Nephron progenitor cell (in vitro differentiated cells): ENCODE data around the gene SLC22A2.
"Not testable (repeated sequence)": the region's sequence is repeated elsewhere in the genome, so short reads cannot be mapped to it uniquely, and the experiment has no call there.

Source experiments
- DNase-seq: peaks from one replicate; pipeline ENCODE4 v3.0.0; 2021
- H3K27ac Mint-ChIP-seq: 2 replicates; pipeline ENCODE4 v1.8.0; 2021; ENCODE audit warnings: mild to moderate bottlenecking, moderate library complexity, mixed read lengths
- H3K27me3 Mint-ChIP-seq: 2 replicates; pipeline ENCODE4 v1.8.0; 2021; ENCODE audit warnings: mild to moderate bottlenecking, low read depth, mixed read lengths; ENCODE audit not compliant: poor library complexity
- H3K36me3 Mint-ChIP-seq: 2 replicates; pipeline ENCODE4 v1.8.0; 2021; ENCODE audit warnings: low read depth, mixed read lengths
- H3K4me1 Mint-ChIP-seq: 2 replicates; pipeline ENCODE4 v1.8.0; 2021; ENCODE audit warnings: mixed read lengths
- H3K4me3 Mint-ChIP-seq: 2 replicates; pipeline ENCODE4 v1.8.0; 2021; ENCODE audit warnings: mild to moderate bottlenecking, moderate library complexity, mixed read lengths
- H3K9me3 Mint-ChIP-seq: 2 replicates; pipeline ENCODE4 v1.8.0; 2021; ENCODE audit warnings: mild to moderate bottlenecking, moderate library complexity, mixed read lengths
- CTCF ChIP-seq: fragments of 200-600 bp; sonication (generic); IDR thresholded peaks from 2 replicates; pipeline ENCODE4 v1.5.0; 2021; ENCODE audit warnings: antibody characterized with exemption

The SLC22A2 gene

DNA sequence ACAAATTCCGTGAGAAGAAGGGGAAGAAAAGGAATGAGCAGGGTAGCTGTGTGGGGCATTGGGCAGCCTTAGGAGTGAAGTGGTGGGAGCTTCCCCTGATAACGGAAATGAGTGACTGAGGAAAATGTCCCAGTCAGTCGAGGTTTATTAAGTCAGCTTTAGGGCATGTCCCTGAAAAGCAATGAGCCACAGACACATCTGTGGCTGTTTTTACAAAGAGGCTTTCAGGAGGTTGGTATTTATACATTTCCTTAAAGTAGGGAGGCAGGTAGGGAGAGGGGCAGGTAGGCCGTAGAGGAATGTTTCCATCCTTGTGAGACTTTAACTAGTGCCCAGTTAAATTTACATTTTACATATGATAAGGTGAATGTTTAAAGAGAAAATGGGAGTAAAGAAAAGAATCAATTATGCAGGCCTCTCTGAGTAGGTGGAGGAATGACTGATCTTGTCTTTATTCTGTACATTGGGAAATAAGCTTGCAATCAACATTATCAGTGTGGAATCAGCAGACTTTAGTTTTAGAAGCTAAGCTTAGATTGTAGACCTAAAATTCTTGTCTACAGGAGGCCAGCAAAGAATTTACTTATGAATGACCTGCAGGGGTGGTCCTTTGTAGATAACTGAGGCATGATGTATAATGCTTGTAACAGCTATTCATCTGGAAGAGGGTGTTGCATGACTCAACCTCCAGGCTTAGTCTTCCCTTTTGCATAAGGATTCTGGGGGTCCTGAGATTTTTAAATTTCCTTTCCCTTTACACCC, 18.5 kb downstream of the SLC22A2 start:
- TF ChIP-seq CTCF: no peak
- Mint-ChIP-seq H3K4me3 (no peak overlapping the region), H3K4me1 (peaks cover 5% of the 10 kb centered on the region), H3K9me3 (peaks cover 30% of the 10 kb centered on the region), H3K27ac (no peak overlapping the region), H3K36me3 (peaks cover 1% of the 10 kb centered on the region), H3K27me3 (no peaks in the 10 kb centered on the region)
- DNase-seq: no peak

DNA sequence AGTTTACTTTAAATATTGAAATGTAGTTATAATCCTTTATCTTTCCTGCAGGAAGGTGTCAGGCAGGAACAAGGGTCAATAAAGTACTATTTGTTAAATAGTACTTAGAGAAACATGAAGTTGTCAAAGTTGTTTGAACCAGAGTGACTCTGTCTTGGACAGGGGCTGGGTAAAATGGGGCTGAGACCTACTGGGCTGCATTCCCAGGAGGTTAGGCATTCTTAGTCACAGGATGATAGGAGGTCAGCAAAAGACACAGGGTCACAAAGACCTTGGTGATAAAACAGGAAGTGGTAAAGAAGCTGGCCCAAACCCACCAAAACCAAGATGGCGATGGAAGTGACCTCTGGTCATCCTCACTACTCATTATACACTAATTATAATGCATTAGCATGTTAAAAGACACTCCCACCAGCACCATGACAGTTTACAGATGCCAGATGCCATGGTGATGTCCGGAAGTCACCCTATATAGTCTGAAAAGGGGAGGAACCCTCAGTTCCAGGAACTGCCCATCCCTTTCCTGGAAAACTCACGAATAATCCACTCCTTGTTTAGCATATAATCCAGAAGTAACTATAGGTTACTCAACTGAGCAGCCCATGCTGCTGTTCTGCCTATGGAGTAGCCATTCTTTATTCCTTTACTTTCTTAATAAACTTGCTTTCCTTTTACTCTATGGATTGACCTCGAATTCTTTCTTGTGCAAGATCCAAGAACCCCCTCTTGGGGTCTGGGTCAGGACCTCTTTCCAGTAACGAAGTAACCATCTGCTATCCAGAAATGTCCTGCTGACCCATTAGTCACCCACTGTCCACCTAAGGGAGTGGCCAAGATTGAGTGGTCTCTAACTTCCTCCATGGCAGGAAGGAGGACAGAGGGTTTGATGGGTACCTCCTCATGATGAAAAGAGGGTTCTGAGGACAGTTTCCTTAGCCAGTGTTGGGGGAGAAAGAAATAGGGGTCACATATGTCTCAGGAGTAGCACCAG, 19.6 kb downstream of the SLC22A2 start:
- DNase-seq: no peak
- H3K27ac Mint-ChIP-seq: no peak overlapping the region
- no peak for TF ChIP-seq CTCF
- H3K4me1 Mint-ChIP-seq: peaks cover 5% of the 10 kb centered on the region
- H3K9me3 Mint-ChIP-seq: peaks cover 33% of the 10 kb centered on the region
- H3K4me3 Mint-ChIP-seq: no peak overlapping the region
- H3K27me3 Mint-ChIP-seq: no peaks in the 10 kb centered on the region
- peaks cover 4% of the 10 kb centered on the region for H3K36me3 Mint-ChIP-seq

DNA sequence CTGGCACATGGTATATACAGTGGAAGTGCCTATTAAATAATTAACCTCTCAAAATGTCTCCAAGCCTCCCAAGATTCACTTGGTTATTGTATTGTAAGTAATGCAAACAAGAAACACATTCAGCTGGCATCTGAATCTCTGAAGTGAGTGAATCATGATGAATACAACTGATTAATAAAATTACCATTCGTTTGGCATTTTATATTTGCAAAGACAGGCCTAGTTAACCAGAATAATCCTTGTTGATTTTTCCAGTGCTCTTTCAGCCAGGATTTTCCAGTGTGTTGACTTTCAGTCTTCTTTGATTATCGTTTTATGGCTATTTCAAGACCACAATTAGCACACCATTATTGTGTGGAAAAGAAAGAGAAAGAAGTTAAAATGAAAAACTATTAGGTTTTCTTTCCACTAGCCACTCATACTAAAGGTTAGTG, 20.3 kb downstream of the SLC22A2 start:
- Mint-ChIP-seq H3K36me3 (peaks cover 4% of the 10 kb centered on the region), H3K9me3 (peaks cover 33% of the 10 kb centered on the region), H3K4me3 (no peak overlapping the region), H3K27ac (no peak overlapping the region), H3K27me3 (no peaks in the 10 kb centered on the region), H3K4me1 (peaks cover 5% of the 10 kb centered on the region)
- DNase-seq: no peak
- no peak for TF ChIP-seq CTCF

DNA sequence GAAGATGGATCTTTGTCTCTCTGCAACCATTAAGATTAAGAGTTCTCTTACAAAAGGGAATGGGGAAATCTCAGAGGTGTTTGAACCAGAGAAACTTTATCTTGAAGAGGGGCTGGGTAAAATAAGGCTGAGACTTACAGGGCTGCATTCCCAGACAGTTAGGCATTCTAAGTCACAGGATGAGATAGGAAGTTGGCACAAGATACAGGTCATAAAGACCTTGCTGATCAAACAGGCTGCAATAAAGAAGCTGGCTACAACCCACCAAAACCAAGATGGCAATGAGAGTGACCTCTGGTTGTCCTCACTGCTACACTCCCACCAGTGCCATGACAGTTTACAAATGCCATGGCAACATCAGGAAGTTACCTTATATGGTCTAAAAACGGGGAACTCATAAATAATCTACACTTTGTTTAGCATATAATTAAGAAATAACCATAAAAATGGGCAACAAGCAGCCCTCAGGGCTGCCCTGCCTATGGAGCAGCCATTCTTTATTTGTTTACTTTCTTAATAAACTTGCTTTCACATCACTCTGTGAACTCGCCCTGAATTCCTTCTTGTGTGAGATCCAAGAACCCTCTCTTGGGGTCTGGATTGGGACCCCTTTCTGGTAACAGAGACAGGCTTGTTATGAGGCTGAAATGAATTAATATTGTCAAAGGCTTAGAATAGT, 20.9 kb downstream of the SLC22A2 start:
- peaks cover 33% of the 10 kb centered on the region for H3K9me3 Mint-ChIP-seq
- H3K27me3 Mint-ChIP-seq, H3K4me3 Mint-ChIP-seq, H3K27ac Mint-ChIP-seq, DNase-seq, H3K36me3 Mint-ChIP-seq, H3K4me1 Mint-ChIP-seq: not testable (repeated sequence)

DNA sequence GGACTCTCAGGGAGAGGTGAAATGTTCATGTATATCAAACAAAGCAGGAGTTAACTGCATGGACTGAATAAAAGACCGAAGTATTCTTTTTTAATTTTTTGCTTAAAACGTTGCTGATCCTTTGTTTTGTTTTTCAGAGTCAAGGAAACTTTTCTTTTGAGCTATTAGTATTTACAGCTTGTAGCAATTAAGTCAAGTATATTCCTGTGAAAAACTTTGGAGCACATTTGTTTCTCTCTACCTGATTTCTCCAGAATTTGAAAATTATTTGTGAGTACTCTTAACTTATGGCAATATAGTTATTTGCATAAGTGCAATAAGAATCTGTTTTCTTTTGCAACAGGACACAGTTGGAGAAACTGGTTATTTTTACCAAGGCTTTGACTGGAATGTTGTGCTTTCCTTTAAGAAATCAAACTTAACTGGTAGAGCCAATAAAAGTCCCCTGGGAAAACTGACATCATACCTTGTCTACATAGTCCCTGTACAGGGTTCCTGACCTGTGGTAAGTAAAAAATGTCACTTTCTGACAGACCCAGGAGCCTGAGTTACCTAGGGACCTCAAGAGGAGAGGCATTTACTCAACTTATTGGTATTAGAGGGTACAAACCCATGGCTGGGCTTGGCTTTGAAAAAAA, 22.3 kb downstream of the SLC22A2 start:
- H3K4me3 Mint-ChIP-seq, DNase-seq, H3K27me3 Mint-ChIP-seq, H3K36me3 Mint-ChIP-seq, H3K4me1 Mint-ChIP-seq, H3K27ac Mint-ChIP-seq: not testable (repeated sequence)
- peaks cover 33% of the 10 kb centered on the region for H3K9me3 Mint-ChIP-seq

DNA sequence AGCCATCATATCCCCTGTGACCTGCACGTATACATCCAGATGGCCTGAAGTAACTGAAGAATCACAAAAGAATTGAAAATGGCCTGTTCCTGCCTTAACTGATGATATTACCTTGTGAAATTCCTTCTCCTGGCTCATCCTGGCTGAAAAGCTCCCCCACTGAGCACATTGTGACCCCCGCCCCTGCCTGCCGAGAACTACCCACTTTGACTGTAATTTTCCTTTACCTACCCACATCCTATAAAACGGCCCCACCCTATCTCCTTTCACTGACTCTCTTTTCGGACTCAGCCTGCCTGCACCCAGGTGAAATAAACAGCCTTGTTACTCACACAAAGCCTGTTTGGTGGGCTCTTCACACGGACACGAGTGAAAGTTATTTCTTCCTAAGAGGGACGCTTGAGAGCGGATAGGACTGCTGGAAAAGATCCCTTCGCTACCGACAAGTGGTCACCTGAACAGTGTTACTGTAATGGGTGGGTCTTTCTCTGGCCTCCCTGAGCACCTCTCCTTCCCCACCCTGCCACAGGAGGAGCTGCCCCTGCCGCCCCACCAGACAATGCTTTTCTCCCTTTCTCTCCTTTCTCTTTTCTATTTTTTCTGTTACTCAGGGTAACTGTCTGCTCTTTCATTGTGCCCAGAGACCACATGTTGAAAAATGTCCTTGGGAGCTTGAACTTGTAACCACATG, 24.5 kb downstream of the SLC22A2 start:
- not testable (repeated sequence) for H3K4me3 Mint-ChIP-seq, H3K27me3 Mint-ChIP-seq
- H3K9me3 Mint-ChIP-seq: peaks cover 43% of the 10 kb centered on the region

More for the DNA sequence above, 24.5 kb downstream of the SLC22A2 start:
- not testable (repeated sequence) for DNase-seq, H3K36me3 Mint-ChIP-seq, H3K4me1 Mint-ChIP-seq, H3K27ac Mint-ChIP-seq
